Fibroblast of pulmonary artery (primary cell): ENCODE measurements around the gene PSMF1.

ENCODE experiments used
- DNase-seq: peaks from one replicate; pipeline ENCODE4 v3.0.0-alpha.2; 2010; ENCODE audit warnings: low read depth
- H3K4me3 ChIP-seq: replicated peaks from 2 replicates; pipeline ENCODE4 v1.5.1; 2011; ENCODE audit warnings: low read depth, mild to moderate bottlenecking, control low read depth, low read length, moderate library complexity
- TF ChIP-seq, protein P1 (sequence below): IDR thresholded peaks from 2 replicates; pipeline ENCODE4 v1.5.1; 2011; ENCODE audit warnings: mild to moderate bottlenecking, control low read depth, low read length, inconsistent platforms; ENCODE audit errors: missing control alignments

PSMF1 gene

DNA sequence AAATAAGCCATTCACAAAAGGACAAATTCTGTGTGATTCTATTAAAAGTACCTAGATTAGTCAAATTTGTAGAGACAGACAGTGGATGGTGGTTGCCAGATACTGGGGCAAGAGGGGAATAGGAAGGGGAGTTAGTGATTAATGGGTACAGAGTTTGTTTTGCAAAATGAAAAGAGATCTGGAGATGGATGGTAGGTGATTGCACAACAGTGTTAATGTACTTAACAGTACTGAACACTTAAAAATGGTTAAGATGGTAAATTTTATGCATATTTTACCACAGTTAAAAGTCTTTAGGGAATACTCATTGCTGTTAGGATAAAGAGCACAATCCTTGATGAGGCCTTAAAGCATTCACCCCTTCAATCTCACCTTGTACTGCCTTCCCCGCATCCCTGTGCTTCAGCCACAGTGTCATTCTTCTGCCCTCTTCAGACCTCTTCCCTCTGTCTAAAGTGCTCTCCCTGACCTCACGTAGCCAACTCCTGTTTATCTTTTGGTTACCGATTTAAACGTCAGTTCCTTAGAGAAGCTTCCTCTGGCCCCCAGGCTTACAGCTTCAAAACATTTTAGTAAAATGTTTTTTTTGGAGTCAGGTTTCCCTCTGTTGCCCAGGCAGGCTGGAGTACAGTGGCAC is 11.8 kb downstream of the PSMF1 start:
- TF ChIP-seq, protein P1, sequence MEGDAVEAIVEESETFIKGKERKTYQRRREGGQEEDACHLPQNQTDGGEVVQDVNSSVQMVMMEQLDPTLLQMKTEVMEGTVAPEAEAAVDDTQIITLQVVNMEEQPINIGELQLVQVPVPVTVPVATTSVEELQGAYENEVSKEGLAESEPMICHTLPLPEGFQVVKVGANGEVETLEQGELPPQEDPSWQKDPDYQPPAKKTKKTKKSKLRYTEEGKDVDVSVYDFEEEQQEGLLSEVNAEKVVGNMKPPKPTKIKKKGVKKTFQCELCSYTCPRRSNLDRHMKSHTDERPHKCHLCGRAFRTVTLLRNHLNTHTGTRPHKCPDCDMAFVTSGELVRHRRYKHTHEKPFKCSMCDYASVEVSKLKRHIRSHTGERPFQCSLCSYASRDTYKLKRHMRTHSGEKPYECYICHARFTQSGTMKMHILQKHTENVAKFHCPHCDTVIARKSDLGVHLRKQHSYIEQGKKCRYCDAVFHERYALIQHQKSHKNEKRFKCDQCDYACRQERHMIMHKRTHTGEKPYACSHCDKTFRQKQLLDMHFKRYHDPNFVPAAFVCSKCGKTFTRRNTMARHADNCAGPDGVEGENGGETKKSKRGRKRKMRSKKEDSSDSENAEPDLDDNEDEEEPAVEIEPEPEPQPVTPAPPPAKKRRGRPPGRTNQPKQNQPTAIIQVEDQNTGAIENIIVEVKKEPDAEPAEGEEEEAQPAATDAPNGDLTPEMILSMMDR = no peak

DNA sequence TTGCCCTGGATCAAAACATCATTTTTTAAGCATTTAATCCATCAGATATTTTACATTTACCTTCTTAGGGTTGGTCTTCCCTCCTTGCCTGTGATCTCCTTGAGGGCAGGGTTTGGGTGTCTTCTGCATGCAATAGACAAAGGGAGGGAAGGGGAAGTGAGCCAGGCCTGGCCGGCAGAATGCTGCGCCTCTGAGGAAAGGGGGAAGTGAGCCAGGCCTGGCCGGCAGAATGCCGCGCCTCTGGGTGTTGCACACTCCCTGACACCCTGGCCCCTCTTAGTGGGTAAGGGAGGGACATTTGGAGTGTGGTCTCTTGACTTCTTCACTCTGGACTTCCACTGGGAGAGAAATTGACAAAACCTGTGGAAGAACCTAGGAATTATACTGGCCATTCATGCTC is 12.4 kb downstream of the PSMF1 start:
- DNase-seq = no peak
- H3K4me3 ChIP-seq = no peak overlapping the region
- TF ChIP-seq, protein P1 = no peak

More for the DNA sequence above, 11.8 kb downstream of the PSMF1 start:
- DNase-seq = no peak
- no peak overlapping the region for H3K4me3 ChIP-seq

DNA sequence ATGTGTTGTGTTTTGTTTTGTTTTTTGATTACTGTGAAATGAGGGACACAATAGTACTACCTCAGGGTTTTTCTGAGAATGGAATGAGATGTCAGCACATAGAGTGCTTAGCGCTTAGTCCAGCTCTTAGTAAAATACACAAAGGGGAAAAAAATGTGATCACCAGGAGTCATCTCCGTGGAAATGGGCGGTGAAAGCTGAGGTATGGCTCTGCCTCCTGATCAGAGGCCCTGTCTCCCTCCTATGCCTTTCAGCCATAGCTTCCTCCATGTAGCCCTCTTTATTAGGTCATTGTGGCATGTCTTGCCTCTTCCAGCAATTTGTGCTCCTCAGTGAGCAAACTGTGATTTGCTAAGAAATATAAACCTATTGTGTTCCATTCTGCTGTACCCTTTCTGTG is 13.0 kb downstream of the PSMF1 start:
- H3K4me3 ChIP-seq = no peak overlapping the region
- TF ChIP-seq, protein P1 = no peak

DNA sequence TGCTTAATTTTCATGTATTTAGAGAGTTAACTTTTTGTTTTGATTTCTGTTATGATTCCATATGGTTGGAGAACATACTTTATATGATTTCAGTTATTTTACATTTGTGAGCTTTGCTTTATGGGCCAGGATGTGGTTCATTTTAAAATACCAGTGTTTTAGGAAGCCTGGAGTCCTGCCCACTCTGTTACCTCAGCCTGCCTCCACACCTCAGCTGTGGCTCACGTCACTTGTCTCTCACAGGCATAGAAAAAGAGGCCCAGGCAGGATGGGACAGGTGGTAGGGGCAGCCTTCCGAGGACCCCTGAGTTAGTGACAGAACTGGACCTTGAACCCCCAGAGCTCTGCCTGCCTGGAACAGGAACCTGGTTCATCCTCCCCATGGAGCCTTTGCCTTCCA is 16.0 kb downstream of the PSMF1 start:
- H3K4me3 ChIP-seq = no peak overlapping the region
- TF ChIP-seq, protein P1 = no peak
- no peak for DNase-seq

More for the DNA sequence above, 13.0 kb downstream of the PSMF1 start:
- DNase-seq = no peak

DNA sequence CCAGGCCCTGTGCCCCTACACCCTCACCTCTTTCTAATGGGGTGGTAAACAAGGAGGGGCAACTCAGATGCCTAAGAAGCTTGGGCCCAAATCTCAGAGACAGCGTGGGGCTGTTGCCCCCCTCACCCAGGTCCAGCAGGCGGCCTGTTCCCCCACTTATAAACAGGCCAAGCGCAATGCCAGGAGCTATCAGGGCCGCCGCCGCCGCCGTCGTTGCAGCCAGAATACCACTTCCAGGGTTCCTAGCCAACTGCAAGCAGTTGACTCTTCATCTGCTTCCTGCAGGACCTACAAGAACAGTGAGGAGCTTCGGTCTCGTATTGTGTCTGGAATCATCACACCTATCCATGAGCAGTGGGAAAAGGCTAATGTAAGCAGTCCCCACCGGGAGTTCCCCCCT is 16.4 kb downstream of the PSMF1 start:
- TF ChIP-seq, protein P1 = no peak
- no peak overlapping the region for H3K4me3 ChIP-seq
- no peak for DNase-seq

DNA sequence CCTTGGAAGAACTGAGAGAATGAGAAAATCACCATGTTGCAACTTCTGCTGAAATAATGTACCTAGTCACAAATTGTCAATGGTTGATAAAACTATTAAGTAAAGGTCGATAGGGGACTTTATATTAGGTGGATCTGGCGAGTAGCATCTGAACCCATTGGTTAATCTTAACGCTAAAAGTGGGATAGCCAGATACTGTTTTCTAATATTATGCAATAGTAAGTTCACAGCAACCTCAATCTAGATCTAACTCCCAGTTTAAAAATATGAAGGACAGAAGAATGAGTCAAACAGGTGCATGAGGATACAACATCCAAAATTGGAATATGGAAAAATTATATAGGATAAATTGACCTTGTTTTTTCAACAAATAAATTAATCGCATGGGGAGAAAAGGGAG is 18.8 kb downstream of the PSMF1 start:
- H3K4me3 ChIP-seq = no peak overlapping the region
- TF ChIP-seq, protein P1 = no peak
- no peak for DNase-seq
